Measurements from ENCODE around the gene ZNF771.

ZNF771 gene

DNA sequence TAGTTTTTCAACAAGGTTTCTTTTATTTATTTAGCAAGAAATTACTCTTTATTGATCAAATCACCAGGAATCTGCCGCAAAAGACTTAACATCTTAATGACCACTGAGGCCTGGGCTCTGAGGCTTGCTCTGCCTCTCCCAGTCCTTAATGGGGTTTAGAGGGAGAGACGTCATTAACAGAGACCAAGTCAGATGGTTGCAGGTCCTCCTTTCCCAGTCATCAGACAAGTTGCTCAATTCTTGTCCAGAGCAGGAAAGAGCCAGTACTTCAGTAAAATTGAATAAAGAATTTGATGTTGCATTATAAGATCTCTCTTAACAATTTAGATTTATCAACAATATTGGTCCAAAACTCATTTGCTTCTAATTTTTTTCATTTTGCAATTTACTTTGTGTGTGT lies 36.2 kb downstream of the ZNF771 start:
- H3K4me3 ChIP-seq (ENCODE audit: low read depth, low read length), result no peak overlapping the region
- H3K36me3 ChIP-seq, result peaks cover 13% of the 10 kb centered on the region
- DNase-seq, result no peak
- H3K27ac ChIP-seq, result no peak overlapping the region
- TF ChIP-seq, protein P1, sequence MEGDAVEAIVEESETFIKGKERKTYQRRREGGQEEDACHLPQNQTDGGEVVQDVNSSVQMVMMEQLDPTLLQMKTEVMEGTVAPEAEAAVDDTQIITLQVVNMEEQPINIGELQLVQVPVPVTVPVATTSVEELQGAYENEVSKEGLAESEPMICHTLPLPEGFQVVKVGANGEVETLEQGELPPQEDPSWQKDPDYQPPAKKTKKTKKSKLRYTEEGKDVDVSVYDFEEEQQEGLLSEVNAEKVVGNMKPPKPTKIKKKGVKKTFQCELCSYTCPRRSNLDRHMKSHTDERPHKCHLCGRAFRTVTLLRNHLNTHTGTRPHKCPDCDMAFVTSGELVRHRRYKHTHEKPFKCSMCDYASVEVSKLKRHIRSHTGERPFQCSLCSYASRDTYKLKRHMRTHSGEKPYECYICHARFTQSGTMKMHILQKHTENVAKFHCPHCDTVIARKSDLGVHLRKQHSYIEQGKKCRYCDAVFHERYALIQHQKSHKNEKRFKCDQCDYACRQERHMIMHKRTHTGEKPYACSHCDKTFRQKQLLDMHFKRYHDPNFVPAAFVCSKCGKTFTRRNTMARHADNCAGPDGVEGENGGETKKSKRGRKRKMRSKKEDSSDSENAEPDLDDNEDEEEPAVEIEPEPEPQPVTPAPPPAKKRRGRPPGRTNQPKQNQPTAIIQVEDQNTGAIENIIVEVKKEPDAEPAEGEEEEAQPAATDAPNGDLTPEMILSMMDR (IDR thresholded peaks at IDR 0.05; ENCODE audit: low read depth, low read length), result no peak
- H3K27me3 ChIP-seq (ENCODE audit: insufficient read depth, low read depth, severe bottlenecking), result no peaks in the 10 kb centered on the region
- H3K9me3 ChIP-seq (ENCODE audit: severe bottlenecking), result peaks cover 7% of the 10 kb centered on the region

DNA sequence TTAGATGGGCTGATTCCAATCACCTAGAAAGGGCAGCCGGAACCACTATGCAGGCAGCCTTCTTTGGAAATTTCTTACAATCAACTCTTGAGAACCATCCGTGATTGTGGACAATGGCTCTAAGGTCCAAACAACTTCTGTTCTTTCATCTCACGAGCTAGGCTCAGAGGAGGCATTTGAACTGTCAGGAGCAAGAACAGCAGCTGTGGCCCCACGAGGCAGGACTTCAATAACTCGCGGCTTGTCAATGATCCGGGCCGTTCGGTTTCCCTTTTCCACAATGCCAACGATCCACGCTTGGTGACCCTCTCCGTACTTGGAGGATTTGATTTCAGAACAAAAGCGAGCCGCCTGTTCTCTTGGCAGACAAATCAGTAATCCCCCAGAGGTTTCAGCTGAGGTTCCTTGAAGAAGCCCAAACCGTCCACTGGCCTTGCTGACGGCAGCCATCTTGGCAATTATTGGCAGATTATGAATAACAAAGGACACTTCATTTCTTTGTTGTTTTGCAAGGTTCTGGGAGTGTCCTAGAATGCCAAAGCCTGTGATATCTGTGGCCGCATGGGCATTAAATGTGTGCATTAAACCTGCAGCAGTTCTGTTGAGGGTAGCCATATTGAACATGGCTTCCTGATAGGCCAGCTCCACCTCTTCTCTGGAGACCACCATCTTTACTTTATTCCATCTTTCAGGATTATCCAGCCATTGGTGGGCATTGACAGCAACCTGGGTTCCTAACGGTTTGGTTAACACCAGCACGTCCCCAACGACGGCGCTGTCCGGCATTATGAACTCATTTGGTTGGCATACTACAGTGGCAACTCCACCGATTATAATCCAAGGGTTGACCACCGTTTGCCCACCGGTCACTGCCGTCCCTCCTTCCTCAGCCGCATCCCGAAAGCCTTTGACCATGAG lies 37.1 kb downstream of the ZNF771 start:
- TF ChIP-seq, protein P1 (IDR thresholded peaks at IDR 0.05; ENCODE audit: low read depth, low read length), result no peak
- H3K36me3 ChIP-seq, result peaks cover 13% of the 10 kb centered on the region
- DNase-seq, result no peak
- peak overlapping the region; percentile 75 for H3K4me3 ChIP-seq (ENCODE audit: low read depth, low read length)
- H3K9me3 ChIP-seq (ENCODE audit: severe bottlenecking), result peaks cover 7% of the 10 kb centered on the region
- H3K27ac ChIP-seq, result peak overlapping the region; percentile 77
- no peaks in the 10 kb centered on the region for H3K27me3 ChIP-seq (ENCODE audit: insufficient read depth, low read depth, severe bottlenecking)

DNA sequence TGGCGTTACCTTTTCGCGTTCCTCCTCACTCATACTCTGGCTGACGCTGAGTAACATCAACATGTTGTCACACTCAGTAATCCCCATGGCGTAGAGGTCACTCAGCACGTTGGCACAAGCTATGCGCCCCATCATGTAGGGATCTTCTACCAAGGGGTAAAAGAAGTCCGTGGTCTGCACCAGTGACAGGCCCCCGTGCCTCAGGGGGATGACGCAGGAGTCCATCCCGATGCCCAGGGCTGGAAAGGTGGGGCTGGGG lies 37.7 kb downstream of the ZNF771 start:
- Histone ChIP-seq H3K27me3 (ENCODE audit: insufficient read depth, low read depth, severe bottlenecking) (no peaks in the 10 kb centered on the region), H3K27ac (peak overlapping the region; percentile 77), H3K4me3 (ENCODE audit: low read depth, low read length) (peak overlapping the region; percentile 75), H3K9me3 (ENCODE audit: severe bottlenecking) (peaks cover 7% of the 10 kb centered on the region), H3K36me3 (peaks cover 13% of the 10 kb centered on the region)
- TF ChIP-seq, protein P1 (IDR thresholded peaks at IDR 0.05; ENCODE audit: low read depth, low read length), result no peak
- DNase-seq, result no peak

GRCh38 chr16:30445408-30446202 lies 38.2 kb downstream of the ZNF771 start, which contains the start of gene SEPHS2:
SEPHS2 (minus strand) TSS chr16:30445874; CDS start chr16:30445727, 147 bp downstream.
- peaks cover 7% of the 10 kb centered on the region for H3K9me3 ChIP-seq (ENCODE audit: severe bottlenecking)
- peak within 1 kb of the TSS; percentile 75 for H3K4me3 ChIP-seq (ENCODE audit: low read depth, low read length)
- H3K27ac ChIP-seq, result peak within 1 kb of the TSS; percentile 77
- H3K36me3 ChIP-seq, result peaks cover 13% of the 10 kb centered on the region
- TF ChIP-seq, protein P1 (IDR thresholded peaks at IDR 0.05; ENCODE audit: low read depth, low read length), result peak; percentile 46
- no peaks in the 10 kb centered on the region for H3K27me3 ChIP-seq (ENCODE audit: insufficient read depth, low read depth, severe bottlenecking)
- DNase-seq, result peak; percentile 97

DNA sequence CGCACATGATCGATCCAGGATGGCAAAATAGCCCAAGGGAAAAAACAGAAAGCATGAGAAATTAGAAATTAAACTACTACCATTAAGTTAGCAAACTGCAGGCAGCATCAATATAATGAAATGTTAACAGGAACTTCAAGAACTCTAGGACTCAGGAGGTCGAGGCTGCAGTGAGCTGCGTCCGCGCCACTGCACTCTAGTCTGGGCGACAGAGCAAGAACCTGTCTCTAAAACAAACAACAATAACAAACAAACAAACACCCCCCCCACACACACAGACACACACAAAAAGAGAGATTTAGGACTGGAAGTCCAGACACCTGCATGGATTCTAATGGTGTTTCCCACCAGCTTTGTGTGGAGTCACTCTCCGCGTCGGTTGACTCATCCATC lies 38.8 kb downstream of the ZNF771 start:
- TF ChIP-seq, protein P1 (IDR thresholded peaks at IDR 0.05; ENCODE audit: low read depth, low read length), result no peak
- Histone ChIP-seq H3K27ac (peak overlapping the region; percentile 77), H3K9me3 (ENCODE audit: severe bottlenecking) (peaks cover 7% of the 10 kb centered on the region), H3K27me3 (ENCODE audit: insufficient read depth, low read depth, severe bottlenecking) (no peaks in the 10 kb centered on the region), H3K36me3 (peaks cover 13% of the 10 kb centered on the region), H3K4me3 (ENCODE audit: low read depth, low read length) (peak overlapping the region; percentile 75)
- no peak for DNase-seq
